GM19099 (cell line): ENCODE data around the gene CUBN.

ENCODE experiments used
- POLR2A ChIP-seq: IDR thresholded peaks from 3 replicates; pipeline ENCODE4 v1.6.1; 2011; ENCODE audit warnings: low read depth; ENCODE audit not compliant: insufficient read length; ENCODE audit errors: extremely low read depth

Gene CUBN

GRCh38 chr10:16814012-16814411, 315.6 kb downstream of the CUBN start:
- no peak for TF ChIP-seq POLR2A

DNA sequence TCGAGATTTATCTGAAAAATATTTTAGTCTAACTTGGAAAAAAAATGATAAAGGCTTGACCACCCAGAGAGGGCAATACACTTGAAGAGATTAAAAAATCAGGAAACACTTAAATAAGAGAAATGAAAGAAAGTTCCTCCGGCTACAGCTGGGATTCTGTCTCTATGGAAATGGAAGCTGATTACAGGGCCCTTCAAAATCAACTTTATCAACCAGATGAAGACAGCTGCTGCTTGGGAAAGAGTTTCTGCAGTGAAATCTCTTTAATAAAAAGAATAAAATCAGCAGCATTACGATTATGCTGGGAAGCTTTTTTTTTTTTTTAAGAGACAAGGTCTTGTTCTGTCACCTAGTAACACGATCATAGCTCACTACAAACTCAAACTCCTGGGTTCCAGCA, 316.9 kb downstream of the CUBN start:
- no peak for TF ChIP-seq POLR2A

DNA sequence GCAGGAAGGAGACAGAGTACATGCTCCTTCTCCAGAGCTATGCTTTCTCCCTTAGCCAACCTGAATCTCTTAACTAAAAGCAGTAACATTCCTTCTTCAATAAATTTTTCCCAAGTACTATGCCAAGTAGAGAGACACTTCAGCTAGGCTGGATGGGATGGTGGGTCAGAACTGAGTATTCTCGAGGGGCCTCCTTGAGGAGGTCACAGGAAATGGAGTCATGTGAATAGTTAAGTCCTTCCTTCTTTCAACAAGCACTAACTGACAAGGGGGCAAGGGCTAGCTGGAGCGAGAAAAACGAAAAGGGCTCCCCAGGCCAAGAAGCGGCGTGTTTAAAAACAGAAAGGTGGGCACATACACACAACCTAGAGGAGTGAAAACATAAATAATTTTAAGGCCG, 317.8 kb downstream of the CUBN start:
- no peak for TF ChIP-seq POLR2A

- no peak for TF ChIP-seq POLR2A
Measured at GRCh38 chr10:16811292-16811691, 318.3 kb downstream of the CUBN start.

DNA sequence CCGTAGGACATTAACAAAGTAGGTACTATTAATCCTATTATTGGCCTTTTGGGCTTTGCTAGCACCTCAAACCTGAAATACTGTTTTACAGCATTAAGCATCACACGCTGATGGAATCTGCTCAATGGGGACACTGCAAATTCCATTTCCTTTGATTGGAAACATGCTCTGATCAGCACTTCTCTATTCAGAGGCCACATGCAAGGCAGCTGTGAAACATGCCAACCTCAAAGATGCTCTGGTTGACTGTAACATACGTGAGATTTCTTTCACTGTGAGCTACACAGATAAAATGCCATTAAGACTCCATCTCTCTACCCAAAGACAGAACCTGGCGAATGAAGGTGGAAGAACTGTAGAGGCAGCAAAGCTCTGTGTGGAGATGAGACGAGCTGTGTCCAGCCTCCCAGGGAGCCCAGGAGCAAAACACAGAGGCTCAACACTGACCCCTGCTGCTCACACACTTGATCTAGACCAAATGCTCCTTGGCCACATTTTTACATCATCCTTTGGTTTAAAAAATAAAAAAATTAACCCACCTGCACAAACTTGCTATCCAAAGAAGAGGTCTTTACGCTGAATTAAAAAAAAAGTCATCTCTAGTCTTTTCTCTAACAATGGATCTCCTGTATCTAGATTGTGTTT, 320.4 kb downstream of the CUBN start:
- no peak for TF ChIP-seq POLR2A

DNA sequence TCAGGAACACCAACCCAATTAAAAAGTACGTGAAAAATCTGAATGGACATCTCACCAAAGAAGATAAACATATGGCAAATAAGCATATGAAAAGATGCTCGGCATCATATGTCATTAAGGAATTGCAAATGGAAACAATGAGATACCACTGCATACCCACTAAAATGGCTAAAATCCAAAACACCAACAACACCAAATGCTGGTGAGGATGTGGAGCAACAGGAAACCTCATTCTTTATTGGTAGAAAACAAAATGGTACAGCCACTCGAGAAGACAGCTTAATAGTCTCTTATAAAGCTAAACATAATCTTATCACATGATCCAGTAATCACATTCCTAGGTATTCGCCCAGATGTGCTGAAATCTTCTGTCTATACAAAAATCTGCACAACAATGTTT, 325.5 kb downstream of the CUBN start:
- TF ChIP-seq POLR2A = no peak

GRCh38 chr10:16803464-16803863, 326.1 kb downstream of the CUBN start:
- TF ChIP-seq POLR2A = no peak

DNA sequence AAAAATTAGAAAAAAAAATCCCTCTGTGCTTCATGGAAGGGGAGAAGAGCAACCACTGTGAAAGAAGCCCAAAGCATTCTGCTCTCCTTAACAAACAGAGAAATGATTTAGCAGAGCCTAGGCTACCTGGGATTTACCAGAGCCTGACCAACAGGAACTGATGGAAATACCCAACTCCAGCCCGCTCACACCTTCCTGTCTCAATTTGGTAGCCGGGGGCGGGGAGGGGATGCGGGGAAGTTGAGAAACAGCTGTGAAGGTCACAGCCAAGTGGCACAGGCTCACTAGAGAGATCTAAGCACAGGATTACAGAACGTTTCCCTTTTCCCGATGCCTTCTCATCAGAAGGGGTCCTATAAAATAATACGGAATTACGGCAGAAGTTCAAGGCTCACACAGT, 330.0 kb downstream of the CUBN start:
- no peak for TF ChIP-seq POLR2A

DNA sequence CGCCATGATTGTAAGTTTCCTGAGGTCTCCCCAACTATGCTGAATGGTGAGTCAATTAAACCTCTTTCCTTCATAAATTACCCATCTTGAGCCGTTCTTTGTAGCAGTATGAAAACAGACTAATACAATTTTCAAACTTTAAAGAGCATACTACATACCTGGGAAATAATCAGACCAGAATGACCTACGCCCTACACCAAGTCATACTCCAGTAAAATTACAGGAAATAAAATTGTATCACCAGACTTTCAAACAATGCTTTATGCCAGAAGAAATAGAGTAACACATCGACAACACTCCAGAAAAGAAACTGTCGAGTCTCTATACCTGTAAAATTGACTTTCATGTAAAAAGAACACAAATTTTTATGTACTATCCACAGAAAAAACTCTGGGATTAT, 331.0 kb downstream of the CUBN start:
- no peak for TF ChIP-seq POLR2A

- TF ChIP-seq POLR2A = no peak
Measured at GRCh38 chr10:16795410-16796073, 334.1 kb downstream of the CUBN start.

DNA sequence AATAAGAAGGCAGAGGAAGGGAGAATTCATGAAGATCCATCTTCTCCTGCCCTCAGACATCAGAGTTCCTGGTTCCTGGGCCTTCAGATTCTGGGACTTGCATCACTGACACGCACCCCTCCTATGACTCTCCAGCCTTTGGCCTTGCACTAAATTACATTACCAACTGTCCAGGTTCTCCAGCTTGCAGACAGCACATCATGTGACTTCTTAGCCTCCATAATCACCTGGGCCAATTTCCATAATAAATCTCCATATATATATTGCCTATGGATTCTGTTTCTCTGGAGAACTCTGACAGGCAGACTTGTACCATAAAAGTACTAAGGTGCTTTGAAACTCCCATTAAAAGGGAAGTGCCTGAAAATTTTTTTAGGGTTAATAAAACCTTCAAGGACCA, 335.6 kb downstream of the CUBN start:
- TF ChIP-seq POLR2A = no peak

DNA sequence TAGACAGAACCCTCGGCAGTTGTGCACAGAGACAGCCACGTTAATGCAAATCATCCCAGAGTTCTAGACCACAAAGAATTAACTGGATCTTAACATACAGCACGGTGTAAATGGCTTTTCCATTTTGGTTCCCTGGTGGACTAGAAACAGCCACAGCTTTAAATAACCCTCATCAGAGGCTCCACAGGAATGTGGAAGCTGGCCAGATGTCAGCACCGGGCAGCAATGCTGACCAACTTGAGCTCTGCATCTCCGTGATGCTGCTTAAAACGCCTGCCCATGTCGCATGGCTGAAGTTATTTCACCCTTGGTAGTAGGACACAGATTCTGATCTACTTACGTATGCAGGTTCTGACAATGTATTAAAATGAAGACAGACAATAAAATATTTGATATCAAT, 336.9 kb downstream of the CUBN start:
- no peak for TF ChIP-seq POLR2A

DNA sequence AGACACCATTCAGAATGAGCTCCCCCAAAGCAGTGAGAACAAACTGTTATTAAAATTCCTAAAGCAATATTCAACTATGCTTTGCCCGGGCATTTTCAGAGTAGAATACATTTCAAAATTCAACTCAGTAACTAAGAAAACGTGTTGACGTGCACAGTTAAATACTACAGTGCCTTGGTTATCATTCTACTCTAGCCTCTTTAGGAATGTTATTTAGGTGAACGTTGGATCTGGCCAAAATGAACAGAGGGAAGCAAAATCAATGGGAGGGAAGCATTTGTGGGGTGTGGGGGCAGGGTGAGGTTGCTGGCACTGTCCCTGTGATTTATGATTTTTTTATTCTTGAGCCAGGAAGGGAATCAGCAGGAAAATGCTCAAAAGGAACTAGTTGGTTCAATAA, 339.8 kb downstream of the CUBN start:
- no peak for TF ChIP-seq POLR2A

DNA sequence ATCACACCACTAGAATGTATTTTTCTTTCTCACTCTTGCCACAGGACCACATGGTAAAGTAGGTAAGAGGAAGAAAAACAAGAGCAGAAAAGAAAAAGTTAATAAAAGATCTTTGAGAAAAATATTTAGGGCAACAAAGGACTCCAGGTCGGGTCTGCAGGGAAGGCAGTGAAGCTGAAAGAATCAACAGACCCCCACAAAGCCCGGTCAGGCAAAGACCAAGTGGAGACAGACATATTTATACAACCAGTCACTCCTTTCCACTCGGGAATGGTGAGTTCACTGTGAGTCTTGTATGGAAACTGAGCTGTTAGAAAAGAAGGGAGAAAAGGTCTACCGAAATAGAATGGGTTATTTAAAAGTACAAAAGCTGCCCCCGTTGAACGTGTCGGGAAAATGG, 340.4 kb downstream of the CUBN start:
- TF ChIP-seq POLR2A = no peak

- no peak for TF ChIP-seq POLR2A
Measured at GRCh38 chr10:16788778-16789177, 340.8 kb downstream of the CUBN start.

- TF ChIP-seq POLR2A = no peak
Measured at GRCh38 chr10:16788125-16788524, 341.5 kb downstream of the CUBN start.

DNA sequence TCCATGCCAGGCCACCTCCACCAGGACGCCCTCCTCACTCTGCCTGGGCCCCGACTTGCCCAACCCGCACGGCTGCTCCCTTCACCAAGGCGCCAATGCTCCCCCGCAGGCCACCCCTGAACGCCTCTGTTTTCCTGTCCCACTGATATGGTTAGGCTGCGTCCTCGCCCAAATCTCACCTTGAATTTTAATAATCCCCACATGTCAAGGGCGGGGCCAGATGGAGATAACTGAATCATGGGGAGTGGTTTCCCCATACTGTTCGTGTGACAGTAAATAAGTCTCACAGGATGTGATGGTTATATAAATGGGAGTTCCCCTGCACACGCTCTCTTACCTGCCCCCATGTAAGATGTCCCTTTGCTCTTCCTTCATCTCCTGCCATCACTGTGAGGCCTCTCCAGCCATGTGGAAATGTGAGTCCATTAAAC, 342.2 kb downstream of the CUBN start:
- TF ChIP-seq POLR2A = no peak

DNA sequence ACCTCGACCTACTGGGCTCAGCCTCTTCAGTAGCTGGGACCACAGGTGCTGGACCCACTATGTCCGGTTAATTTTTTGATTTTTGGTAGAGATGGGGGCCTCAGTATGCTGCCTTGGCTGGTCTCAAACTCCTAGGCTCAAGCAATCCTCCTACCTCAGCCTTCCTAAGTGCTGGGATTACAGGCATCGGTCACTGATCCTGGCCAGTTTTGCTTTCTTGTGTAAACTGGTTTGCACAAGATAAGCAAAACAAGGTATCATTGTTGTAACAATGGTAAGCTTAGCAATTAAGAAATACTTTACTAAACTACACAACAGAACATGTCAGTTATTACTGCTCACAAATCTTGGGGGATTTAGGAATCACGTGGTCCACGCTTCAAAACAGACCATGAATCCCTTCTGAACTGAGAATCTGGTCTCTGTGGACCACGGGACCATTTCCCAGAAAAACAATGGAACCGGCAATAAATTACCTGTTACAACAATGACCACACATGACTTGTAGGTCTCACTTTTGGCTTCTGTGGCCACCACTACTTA, 349.2 kb downstream of the CUBN start:
- TF ChIP-seq POLR2A = no peak
